ENCODE measurements around the gene KRT78.

The KRT78 gene

GRCh38 chr12:52815676-52816588 lies 32.9 kb downstream of the KRT78 start:
- no peak overlapping the region for H3K27ac ChIP-seq
- TF ChIP-seq, protein P1, sequence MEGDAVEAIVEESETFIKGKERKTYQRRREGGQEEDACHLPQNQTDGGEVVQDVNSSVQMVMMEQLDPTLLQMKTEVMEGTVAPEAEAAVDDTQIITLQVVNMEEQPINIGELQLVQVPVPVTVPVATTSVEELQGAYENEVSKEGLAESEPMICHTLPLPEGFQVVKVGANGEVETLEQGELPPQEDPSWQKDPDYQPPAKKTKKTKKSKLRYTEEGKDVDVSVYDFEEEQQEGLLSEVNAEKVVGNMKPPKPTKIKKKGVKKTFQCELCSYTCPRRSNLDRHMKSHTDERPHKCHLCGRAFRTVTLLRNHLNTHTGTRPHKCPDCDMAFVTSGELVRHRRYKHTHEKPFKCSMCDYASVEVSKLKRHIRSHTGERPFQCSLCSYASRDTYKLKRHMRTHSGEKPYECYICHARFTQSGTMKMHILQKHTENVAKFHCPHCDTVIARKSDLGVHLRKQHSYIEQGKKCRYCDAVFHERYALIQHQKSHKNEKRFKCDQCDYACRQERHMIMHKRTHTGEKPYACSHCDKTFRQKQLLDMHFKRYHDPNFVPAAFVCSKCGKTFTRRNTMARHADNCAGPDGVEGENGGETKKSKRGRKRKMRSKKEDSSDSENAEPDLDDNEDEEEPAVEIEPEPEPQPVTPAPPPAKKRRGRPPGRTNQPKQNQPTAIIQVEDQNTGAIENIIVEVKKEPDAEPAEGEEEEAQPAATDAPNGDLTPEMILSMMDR (IDR thresholded peaks at IDR 0.05), result no peak
- TF ChIP-seq ZFX (IDR thresholded peaks at IDR 0.05; ENCODE audit: borderline replicate concordance), result no peak

DNA sequence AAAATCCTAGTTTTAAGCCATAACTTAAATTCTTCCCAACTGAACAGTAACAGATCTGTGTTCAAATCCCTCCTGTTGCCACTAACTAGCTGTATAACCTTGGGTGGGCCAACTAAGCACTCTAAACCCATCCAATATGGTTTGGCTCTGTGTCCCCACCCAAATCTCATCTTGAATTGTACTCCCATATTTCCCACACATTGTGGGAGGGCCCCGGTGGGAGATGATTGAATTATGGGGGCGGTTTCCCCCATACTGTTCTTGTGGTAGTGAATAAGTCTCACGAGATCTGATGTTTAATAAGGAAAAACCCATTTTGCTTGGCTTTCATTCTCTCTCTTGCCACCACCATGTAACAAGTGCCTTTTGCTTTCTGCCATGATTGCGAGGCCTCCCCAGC lies 33.6 kb downstream of the KRT78 start:
- TF ChIP-seq ZFX (IDR thresholded peaks at IDR 0.05; ENCODE audit: borderline replicate concordance), result no peak
- TF ChIP-seq, protein P1 (IDR thresholded peaks at IDR 0.05), result no peak

DNA sequence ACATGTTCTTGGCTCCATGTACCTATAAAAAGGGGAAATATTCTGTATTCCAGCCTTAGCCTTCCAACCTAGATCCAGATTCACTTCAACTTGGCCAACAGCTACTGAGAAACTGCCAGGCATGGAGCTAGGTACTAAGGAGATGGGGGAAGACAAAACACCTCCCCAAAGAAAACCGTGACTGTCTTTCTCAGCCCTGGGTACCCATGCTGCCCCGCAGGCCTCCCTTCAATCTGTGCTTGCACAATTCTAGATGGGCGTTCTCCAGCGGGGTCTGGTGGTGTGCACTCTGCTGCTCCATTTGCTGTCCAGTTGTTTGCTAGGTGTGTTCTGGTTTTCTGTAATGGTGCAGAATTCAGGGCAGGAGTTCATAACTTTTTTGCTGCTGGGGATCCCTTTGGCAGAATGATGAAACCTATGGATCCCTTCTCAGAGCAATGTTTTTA lies 34.1 kb downstream of the KRT78 start:
- TF ChIP-seq, protein P1 (IDR thresholded peaks at IDR 0.05), result no peak
- TF ChIP-seq ZFX (IDR thresholded peaks at IDR 0.05; ENCODE audit: borderline replicate concordance), result no peak
- H3K27ac ChIP-seq, result no peak overlapping the region

More for the DNA sequence above, 33.6 kb downstream of the KRT78 start:
- no peak overlapping the region for H3K27ac ChIP-seq

DNA sequence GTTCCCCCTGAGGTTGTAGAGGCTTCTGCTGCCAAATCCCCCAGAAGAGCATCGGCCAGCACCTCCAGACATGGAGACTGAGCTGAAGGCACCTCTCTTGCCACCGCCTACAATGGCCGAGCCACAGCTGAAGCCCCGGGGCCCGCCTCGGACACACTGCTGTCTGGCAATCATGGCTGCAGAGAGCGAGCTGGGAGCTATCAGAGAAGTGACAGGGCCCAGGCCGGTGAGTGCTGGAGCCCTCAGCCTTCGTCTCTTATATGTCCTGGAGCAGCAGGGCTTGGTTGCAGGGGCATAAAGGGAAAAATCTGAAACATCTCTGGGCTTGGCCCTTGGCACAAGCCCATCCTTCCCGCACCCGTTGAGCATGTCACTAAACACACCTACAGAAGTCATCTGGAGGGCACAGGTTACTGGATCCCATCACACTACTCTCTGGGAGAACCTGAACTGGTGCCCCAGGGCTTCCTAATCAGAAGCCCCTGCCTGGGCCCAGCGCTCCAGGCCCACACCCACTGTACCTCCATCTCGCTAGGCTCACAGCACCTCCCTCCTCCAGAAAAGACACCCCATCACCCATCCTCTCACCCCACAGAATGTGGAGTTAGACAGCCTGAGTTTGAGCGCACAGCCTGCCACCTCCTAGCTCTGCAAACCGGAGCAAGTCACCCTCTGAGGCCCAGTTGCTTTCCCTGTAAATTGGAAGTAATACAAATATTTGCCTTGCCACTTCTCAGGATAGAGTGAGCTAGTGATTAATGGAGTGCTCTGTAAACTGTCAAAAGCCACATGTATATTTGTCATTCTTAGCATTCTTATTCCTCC lies 34.7 kb downstream of the KRT78 start, which contains the start of gene KRT4:
TSS of gene KRT4 (minus strand) at position 232 of the 825 bp plus-strand sequence. CDS start at position 174, 58 bp downstream.
- TF ChIP-seq, protein P1 (IDR thresholded peaks at IDR 0.05), result no peak
- no peak for TF ChIP-seq ZFX (IDR thresholded peaks at IDR 0.05; ENCODE audit: borderline replicate concordance)
- H3K27ac ChIP-seq, result no peak within 1 kb of the TSS

- no peak overlapping the region for H3K27ac ChIP-seq
- TF ChIP-seq ZFX (IDR thresholded peaks at IDR 0.05; ENCODE audit: borderline replicate concordance), result no peak
- TF ChIP-seq, protein P1 (IDR thresholded peaks at IDR 0.05), result no peak
Measured at GRCh38 chr12:52813203-52813819, 35.5 kb downstream of the KRT78 start.

DNA sequence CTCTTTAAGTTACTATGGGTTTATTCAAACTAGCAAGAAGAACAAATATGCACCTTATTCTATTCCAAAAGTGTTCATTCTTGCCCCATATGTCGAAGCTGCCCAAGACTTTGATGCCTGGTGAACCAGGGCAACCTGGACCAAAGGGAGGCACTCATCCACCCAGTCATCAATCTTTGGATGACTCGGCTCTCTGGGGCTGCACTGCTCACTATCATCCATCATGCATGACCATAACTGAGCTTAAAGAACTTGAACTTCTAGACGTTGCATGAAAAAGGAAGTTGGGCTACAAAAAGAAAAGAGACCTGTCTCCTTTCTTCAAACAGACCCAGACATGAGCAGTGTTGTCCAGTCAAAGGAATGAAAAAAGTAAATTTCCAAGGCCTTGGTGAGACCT lies 36.0 kb downstream of the KRT78 start:
- H3K27ac ChIP-seq, result no peak overlapping the region
- TF ChIP-seq, protein P1 (IDR thresholded peaks at IDR 0.05), result no peak
- TF ChIP-seq ZFX (IDR thresholded peaks at IDR 0.05; ENCODE audit: borderline replicate concordance), result no peak

Measured in 22Rv1 (cell line).